H1 (cell line): ENCODE measurements around the gene RAB11FIP3. TPM values are rescaled to one million over a fixed set of nuclear protein-coding genes. Genes with fewer than 3 reads are reported as not detected.

Experiments
- HDAC2 ChIP-seq, 2 experiments: fragments of 300-600 bp in 1 of 2; sonication (generic) in 1 of 2; IDR thresholded peaks; 2 replicates each; pipeline ENCODE4 v1.6.1; 2011 to 2012; ENCODE audit warnings: low read depth in 2 of 2, low read length in 2 of 2, mild to moderate bottlenecking in 2 of 2, moderate library complexity in 2 of 2, borderline replicate concordance in 1 of 2, inconsistent platforms in 1 of 2
- JUND ChIP-seq: IDR thresholded peaks from 2 replicates; pipeline ENCODE4 v1.6.1; 2011; ENCODE audit warnings: mild to moderate bottlenecking, improper control_type of control experiment, low read length
- polyA plus RNA-seq, 7 experiments: library from polyadenylated mRNA; depleted of rRNA in 3 of 7; stranded (reverse) in 5 of 7; unstranded in 2 of 7; fragments of >200 nt in 5 of 7; fragments of 200-250 nt in 2 of 7; gene quantifications; 1 replicate in 5 of 7; 2 replicates in 1 of 7; 4 replicates in 1 of 7; pipeline versions ENCODE4 v1.2.1 to v1.2.3, GENCODE V29; 2011 to 2013; ENCODE audit warnings: missing spikeins in 2 of 7, mixed read lengths in 2 of 7
- total RNA-seq: library from RNA; stranded (reverse); fragmentation: NEBNext Ultra II Directional; extraction: Animal tissue kit (Norgen Biotek cat#: 25700); gene quantifications from 2 replicates; pipeline ENCODE4 v1.2.1, GENCODE V29; 2021

The RAB11FIP3 gene
- total and polyA plus RNA-seq, 2 of the 8 experiments (the other 6 are each of a cell fraction or from before 2014, with no cell fraction given) = 9.3 to 35.2 TPM

DNA sequence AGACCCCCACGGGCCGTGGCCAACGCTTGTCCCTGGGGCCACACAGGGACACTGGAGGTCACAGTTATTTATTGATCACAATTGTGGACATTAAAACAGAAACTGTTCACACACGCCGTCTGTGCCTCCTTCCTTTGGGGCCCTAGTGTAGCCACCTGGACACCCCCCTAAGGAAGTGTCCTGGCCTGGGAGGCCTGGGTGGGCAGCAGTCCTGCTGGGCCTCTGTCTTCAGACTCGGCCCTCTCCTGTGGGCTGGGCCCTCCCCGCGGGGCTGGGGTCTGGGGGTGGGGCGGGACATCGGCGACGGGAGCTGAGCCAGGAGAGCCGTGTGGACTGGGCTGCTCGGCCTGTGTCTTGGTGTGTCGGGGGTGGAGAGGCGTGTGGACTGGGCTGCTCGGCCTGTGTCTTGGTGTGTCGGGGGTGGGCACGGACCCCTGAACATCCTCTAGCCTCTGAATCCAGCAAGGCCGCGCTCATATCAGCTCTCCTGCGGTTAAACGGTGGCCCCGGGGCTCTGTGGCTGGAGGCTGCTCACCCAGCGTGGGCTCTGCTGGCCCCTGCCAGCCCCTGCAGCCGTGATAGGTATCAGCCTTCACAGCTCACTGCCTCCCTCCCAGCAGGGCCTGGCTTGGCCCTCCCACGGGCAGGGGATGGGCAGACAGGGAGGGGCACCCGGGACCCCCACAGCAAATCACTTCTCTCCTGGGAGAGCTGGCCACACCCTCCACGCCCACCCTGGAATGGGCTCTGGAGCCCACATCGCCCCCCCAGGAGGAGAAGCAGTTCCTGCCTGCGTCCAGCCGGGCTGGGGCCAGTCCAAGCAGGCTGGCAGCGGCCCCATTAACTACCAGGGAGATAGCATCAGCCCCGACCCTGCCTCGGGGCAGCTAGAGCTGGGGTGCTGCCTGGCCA, 140.2 kb downstream of the RAB11FIP3 start (continued):
- no peak for TF ChIP-seq HDAC2 (IDR thresholded peaks at IDR 0.05; ENCODE audit: borderline replicate concordance in 1 of 2, low read depth in 2 of 2, low read length in 2 of 2)
- no peak for TF ChIP-seq JUND
